Smooth muscle cell (in vitro differentiated cells): ENCODE results near the gene TMEM168. TPM values are rescaled to one million over a fixed set of nuclear protein-coding genes. Genes with fewer than 3 reads are reported as not detected.
A peak's percentile ranks its signal among the peaks of the same experiment; 100 is the strongest.
"Not testable (repeated sequence)": the region's sequence is repeated elsewhere in the genome, so short reads cannot be mapped to it uniquely, and the experiment has no call there.

Source experiments
- DNase-seq: peaks from one replicate; lab custom pipeline; 2025; ENCODE audit not compliant: unreplicated experiment; lab: John Stamatoyannopoulos, UW
- H2AFZ ChIP-seq: fragments of 200-600 bp; sonication (generic); 2 replicates; pipeline ENCODE4 v1.6.0; 2016; ENCODE audit warnings: antibody characterized with exemption, low read depth, mild to moderate bottlenecking
- H3F3A ChIP-seq: fragments of 200-600 bp; sonication (generic); 2 replicates; pipeline ENCODE4 v1.6.0; 2017; ENCODE audit warnings: antibody characterized with exemption, low read depth
- H3K27ac ChIP-seq: fragments of 200-600 bp; sonication (generic); 2 replicates; pipeline ENCODE4 v1.5.1; 2016; ENCODE audit warnings: low read depth, mild to moderate bottlenecking
- H3K27me3 ChIP-seq: fragments of 200-600 bp; sonication (generic); 2 replicates; pipeline ENCODE4 v1.6.1; 2016; ENCODE audit warnings: low read depth, mild to moderate bottlenecking
- H3K36me3 ChIP-seq: fragments of 200-600 bp; sonication (generic); 2 replicates; pipeline ENCODE4 v1.5.1; 2016; ENCODE audit warnings: low read depth
- H3K4me1 ChIP-seq: fragments of 200-600 bp; sonication (generic); 2 replicates; pipeline ENCODE4 v1.5.1; 2016; ENCODE audit warnings: low read depth
- H3K4me2 ChIP-seq: fragments of 200-600 bp; sonication (generic); 2 replicates; pipeline ENCODE4 v1.6.0; 2016; ENCODE audit warnings: mild to moderate bottlenecking
- H3K4me3 ChIP-seq: fragments of 200-600 bp; sonication (generic); 2 replicates; pipeline ENCODE4 v1.5.1; 2016; ENCODE audit warnings: mild to moderate bottlenecking
- H3K79me2 ChIP-seq: fragments of 200-600 bp; sonication (generic); 2 replicates; pipeline ENCODE4 v1.6.0; 2016; ENCODE audit warnings: low read depth, mild to moderate bottlenecking
- H3K9ac ChIP-seq: fragments of 200-600 bp; sonication (generic); 2 replicates; pipeline ENCODE4 v1.6.0; 2016; ENCODE audit warnings: low read depth
- H3K9me3 ChIP-seq: fragments of 200-600 bp; sonication (generic); replicated peaks from 2 replicates; pipeline ENCODE4 v1.5.1; 2016; ENCODE audit warnings: low read depth
- H4K20me1 ChIP-seq: fragments of 200-600 bp; sonication (generic); 2 replicates; pipeline ENCODE4 v1.6.0; 2016; ENCODE audit warnings: low read depth
- CTCF ChIP-seq: fragments of 200-600 bp; sonication (generic); IDR thresholded peaks from 2 replicates; pipeline ENCODE4 v1.5.1; 2017; ENCODE audit warnings: borderline replicate concordance, mild to moderate bottlenecking, antibody characterized with exemption; ENCODE audit not compliant: insufficient read depth, poor library complexity, severe bottlenecking
- WGBS: methylation state at CpG from one replicate; pipeline ENCODE4 v1.1.7; 2016; ENCODE audit warnings: low lambda C conversion rate; 5-methylcytosine and 5-hydroxymethylcytosine counted together
- polyA plus RNA-seq: library from polyadenylated mRNA; unstranded; fragments of >200 nt; fragmentation: Nextera tagmentation; extraction: Ambion mirVana; gene quantifications from 2 replicates; pipeline ENCODE4 v1.2.1, GENCODE V29; 2016
- total RNA-seq: library from RNA; depleted of rRNA; stranded (reverse); fragments of >200 nt; gene quantifications from 2 replicates; pipeline ENCODE4 v1.2.3, GENCODE V29; 2014

The TMEM168 gene, protein sequence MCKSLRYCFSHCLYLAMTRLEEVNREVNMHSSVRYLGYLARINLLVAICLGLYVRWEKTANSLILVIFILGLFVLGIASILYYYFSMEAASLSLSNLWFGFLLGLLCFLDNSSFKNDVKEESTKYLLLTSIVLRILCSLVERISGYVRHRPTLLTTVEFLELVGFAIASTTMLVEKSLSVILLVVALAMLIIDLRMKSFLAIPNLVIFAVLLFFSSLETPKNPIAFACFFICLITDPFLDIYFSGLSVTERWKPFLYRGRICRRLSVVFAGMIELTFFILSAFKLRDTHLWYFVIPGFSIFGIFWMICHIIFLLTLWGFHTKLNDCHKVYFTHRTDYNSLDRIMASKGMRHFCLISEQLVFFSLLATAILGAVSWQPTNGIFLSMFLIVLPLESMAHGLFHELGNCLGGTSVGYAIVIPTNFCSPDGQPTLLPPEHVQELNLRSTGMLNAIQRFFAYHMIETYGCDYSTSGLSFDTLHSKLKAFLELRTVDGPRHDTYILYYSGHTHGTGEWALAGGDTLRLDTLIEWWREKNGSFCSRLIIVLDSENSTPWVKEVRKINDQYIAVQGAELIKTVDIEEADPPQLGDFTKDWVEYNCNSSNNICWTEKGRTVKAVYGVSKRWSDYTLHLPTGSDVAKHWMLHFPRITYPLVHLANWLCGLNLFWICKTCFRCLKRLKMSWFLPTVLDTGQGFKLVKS
- total RNA-seq (28.9 and 33.4 TPM in 2 replicates), polyA plus RNA-seq (7.8 and 11.4 TPM in 2 replicates)

- Histone ChIP-seq H3K4me1 (peaks cover 9% of the 10 kb centered on the region), H3K4me2 (peak within 1 kb of the TSS; percentile 91), H3K79me2 (peaks cover 13% of the 10 kb centered on the region), H3K9me3 (no peaks in the 10 kb centered on the region), H3K4me3 (peak within 1 kb of the TSS; percentile 73), H3F3A (no peaks in the 10 kb centered on the region), H3K36me3 (no peaks in the 10 kb centered on the region), H3K9ac (peak within 1 kb of the TSS; percentile 67), H3K27ac (peak within 1 kb of the TSS; percentile 53), H2AFZ (peak within 1 kb of the TSS; percentile 86), H3K27me3 (no peaks in the 10 kb centered on the region), H4K20me1 (no peaks in the 10 kb centered on the region)
- no peak for TF ChIP-seq CTCF
- under 1% methylated on average over 65 of the region's 67 CpGs for WGBS
- peak; percentile 44 for DNase-seq
Observed at GRCh38 chr7:112789817-112790585, at the start of gene TMEM168. Gene TMEM168 (minus strand): TSS chr7:112790393. CDS start chr7:112784825, 5,568 bp downstream.

GRCh38 chr7:112835928-112836327 lies 45.7 kb upstream of the TMEM168 start:
- not testable (repeated sequence) for H3K27ac ChIP-seq, H3K27me3 ChIP-seq, H3K79me2 ChIP-seq, H3K9me3 ChIP-seq, H3K36me3 ChIP-seq, H3K4me3 ChIP-seq, H3F3A ChIP-seq, H3K9ac ChIP-seq, H3K4me1 ChIP-seq, H2AFZ ChIP-seq, DNase-seq, H3K4me2 ChIP-seq
- peaks cover 22% of the 10 kb centered on the region for H4K20me1 ChIP-seq
- WGBS = 85% methylated on average over 4 of the region's 4 CpGs

GRCh38 chr7:112833082-112833481 lies 42.9 kb upstream of the TMEM168 start:
- Histone ChIP-seq H3K9me3 (peaks cover 18% of the 10 kb centered on the region), H3K4me2 (no peak overlapping the region), H4K20me1 (no peaks in the 10 kb centered on the region), H3K4me1 (no peaks in the 10 kb centered on the region), H2AFZ (no peak overlapping the region), H3K9ac (no peak overlapping the region), H3K4me3 (no peak overlapping the region), H3F3A (no peaks in the 10 kb centered on the region), H3K27me3 (no peaks in the 10 kb centered on the region), H3K36me3 (peaks cover 29% of the 10 kb centered on the region), H3K79me2 (no peaks in the 10 kb centered on the region), H3K27ac (no peak overlapping the region)
- DNase-seq = no peak
- TF ChIP-seq CTCF = no peak
- 96% methylated on average over 3 of the region's 3 CpGs for WGBS

GRCh38 chr7:112830769-112831168 lies 40.6 kb upstream of the TMEM168 start:
- no peaks in the 10 kb centered on the region for H4K20me1 ChIP-seq
- no peaks in the 10 kb centered on the region for H3K27me3 ChIP-seq
- no peak for TF ChIP-seq CTCF
- H3K9me3 ChIP-seq = peaks cover 18% of the 10 kb centered on the region
- H3K9ac ChIP-seq = no peak overlapping the region
- peaks cover 32% of the 10 kb centered on the region for H3K36me3 ChIP-seq
- no peaks in the 10 kb centered on the region for H3K4me1 ChIP-seq
- H3F3A ChIP-seq = no peaks in the 10 kb centered on the region
- H3K4me2 ChIP-seq = no peak overlapping the region
- H3K79me2 ChIP-seq = no peaks in the 10 kb centered on the region
- H3K27ac ChIP-seq = no peak overlapping the region
- H2AFZ ChIP-seq = no peak overlapping the region
- no peak for DNase-seq
- no peak overlapping the region for H3K4me3 ChIP-seq
